ENCODE results near the gene MYH15. TPM values are rescaled to one million over a fixed set of nuclear protein-coding genes. Genes with fewer than 3 reads are reported as not detected.

Gene MYH15
- polyA plus RNA-seq, 1 experiment: 0.68 TPM

DNA sequence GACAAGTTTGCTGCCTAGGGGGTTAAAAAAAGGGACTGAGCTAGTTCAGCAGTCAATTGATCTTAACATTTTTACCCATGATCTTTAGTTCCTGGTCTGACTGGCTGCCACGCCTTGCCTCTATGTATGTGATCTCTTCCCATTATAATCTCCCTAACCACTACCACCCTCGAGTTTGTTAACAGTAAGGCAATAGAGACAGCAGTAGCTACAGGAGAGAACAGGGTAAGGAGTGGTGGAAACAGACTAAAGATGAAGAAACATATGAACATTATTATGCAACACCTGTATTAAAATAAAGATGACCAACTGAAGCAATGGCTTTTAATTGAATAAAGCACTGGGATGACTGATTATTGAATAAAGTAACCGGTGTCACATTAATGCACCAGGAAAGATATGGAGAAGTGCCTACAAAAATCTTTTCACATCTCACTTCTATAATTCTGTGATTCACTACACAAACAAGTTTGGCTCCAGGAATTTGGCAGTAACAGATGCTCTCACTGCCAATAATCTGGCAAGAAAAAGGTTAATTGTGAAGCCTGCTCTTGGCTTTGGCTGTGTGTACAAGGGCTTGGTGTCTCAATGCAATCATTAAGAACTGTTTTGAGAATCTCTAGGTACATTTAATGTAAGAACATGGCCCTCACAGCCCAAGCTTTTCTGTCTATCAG, 118.3 kb downstream of the MYH15 start:
- TF ChIP-seq CTCF (IDR thresholded peaks at IDR 0.05; ENCODE audit: low read depth, low read length): no peak
- no peak overlapping the region for H3K4me3 ChIP-seq (ENCODE audit: low read depth, low read length)
- no peaks in the 10 kb centered on the region for H3K27me3 ChIP-seq (ENCODE audit: control insufficient read depth, insufficient read depth, low read length)
- DNase-seq (ENCODE audit: low read depth, low spot score): no peak
- ChIA-PET POLR2A (no interaction called here), CTCF (interaction anchor here (1.4 to 1.5 kb wide), 2 partner anchors 13 to 86 kb away, joined by 4 to 6 read pairs; no protein-coding TSS in a partner anchor)
- no peak overlapping the region for H3K27ac ChIP-seq (ENCODE audit: low read depth, low read length)
- H3K9me3 ChIP-seq (ENCODE audit: control insufficient read depth, insufficient read depth, low read length): no peaks in the 10 kb centered on the region

GRCh38 chr3:108389372-108389771, 121.0 kb downstream of the MYH15 start:
- POLR2A ChIA-PET: no interaction called here

DNA sequence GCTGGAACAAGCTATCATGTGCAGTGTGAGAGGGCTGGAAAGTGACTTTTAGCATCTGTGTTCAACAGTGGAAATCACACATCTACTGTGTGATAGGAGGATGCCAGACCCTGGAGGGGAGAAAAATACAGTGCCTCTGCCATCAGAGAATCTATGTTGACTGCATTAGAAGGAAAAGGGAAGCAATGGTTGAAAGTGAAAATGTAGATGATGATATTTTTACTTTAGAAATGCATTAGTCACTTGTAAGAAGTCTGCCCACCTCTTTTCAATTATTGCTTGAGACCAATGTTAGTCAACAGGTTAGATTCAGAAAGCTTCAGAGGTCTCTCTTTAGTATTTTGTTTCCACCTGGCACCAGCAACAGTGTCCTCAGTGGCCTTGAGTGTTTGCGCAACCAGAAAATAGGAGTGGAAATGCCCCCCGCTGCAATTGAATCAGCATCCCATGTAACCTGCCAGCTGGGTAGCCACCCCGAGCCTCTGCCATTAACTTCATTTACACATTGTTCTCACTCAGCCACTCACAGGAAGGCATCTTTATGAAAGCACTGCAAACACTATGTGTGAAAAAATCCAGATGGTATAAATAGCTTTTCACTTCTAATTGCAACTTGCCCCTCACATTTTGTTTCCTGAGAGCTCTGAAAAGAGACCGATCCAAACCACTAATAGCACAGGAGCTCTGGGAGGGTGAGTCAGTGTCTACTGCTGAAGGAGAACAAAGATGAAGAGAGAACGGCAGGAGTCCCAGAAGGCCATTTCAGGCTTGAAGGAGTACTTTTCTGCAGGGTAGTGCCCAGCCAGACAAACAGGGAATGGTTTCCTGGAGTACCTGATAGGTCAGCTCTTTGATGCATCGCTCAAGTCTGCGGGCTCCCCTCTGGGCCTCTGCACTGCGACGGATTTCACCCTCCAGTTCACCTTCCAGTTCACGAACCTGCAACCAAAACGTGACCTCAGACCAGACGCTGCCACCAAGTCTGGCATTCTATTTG, 122.0 kb downstream of the MYH15 start:
- ChIA-PET CTCF (no interaction called here), POLR2A (no interaction called here)
- Histone ChIP-seq H3K27me3 (ENCODE audit: control insufficient read depth, insufficient read depth, low read length) (no peaks in the 10 kb centered on the region), H3K9me3 (ENCODE audit: control insufficient read depth, insufficient read depth, low read length) (no peaks in the 10 kb centered on the region), H3K27ac (ENCODE audit: low read depth, low read length) (no peak overlapping the region), H3K4me3 (ENCODE audit: low read depth, low read length) (no peak overlapping the region)
- no peak for TF ChIP-seq CTCF (IDR thresholded peaks at IDR 0.05; ENCODE audit: low read depth, low read length)
- no peak for DNase-seq (ENCODE audit: low read depth, low spot score)

More at GRCh38 chr3:108389372-108389771, 121.0 kb downstream of the MYH15 start:
- Histone ChIP-seq H3K27ac (ENCODE audit: low read depth, low read length) (peak overlapping the region; percentile 33), H3K4me3 (ENCODE audit: low read depth, low read length) (no peak overlapping the region), H3K27me3 (ENCODE audit: control insufficient read depth, insufficient read depth, low read length) (no peaks in the 10 kb centered on the region), H3K9me3 (ENCODE audit: control insufficient read depth, insufficient read depth, low read length) (no peaks in the 10 kb centered on the region)
- CTCF ChIA-PET: no interaction called here
- TF ChIP-seq CTCF (IDR thresholded peaks at IDR 0.05; ENCODE audit: low read depth, low read length): no peak
- no peak for DNase-seq (ENCODE audit: low read depth, low spot score)

DNA sequence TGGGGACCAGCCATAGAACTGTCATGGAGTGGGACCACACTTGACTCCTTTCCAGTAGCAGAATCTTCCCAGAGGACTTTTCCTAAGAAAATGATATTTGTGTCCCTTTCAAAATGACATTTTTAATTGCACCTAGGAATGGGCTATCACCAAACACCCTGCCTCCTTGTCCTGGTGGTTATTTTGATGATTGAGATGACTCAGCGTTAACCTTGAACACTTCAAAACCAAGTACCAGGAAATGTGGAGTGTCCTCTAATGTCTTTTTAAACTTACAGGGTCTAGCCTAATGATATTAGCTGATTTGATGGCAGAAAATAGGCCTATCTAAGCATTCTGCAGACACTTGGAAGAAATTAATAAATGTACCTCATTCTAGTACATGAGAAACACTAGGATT, 123.3 kb downstream of the MYH15 start:
- ChIA-PET CTCF (no interaction called here), POLR2A (no interaction called here)
- no peak for DNase-seq (ENCODE audit: low read depth, low spot score)

More for the DNA sequence above, 123.3 kb downstream of the MYH15 start:
- no peak for TF ChIP-seq CTCF (IDR thresholded peaks at IDR 0.05; ENCODE audit: low read depth, low read length)
- H3K9me3 ChIP-seq (ENCODE audit: control insufficient read depth, insufficient read depth, low read length): no peaks in the 10 kb centered on the region
- no peaks in the 10 kb centered on the region for H3K27me3 ChIP-seq (ENCODE audit: control insufficient read depth, insufficient read depth, low read length)
- no peak overlapping the region for H3K27ac ChIP-seq (ENCODE audit: low read depth, low read length)
- no peak overlapping the region for H3K4me3 ChIP-seq (ENCODE audit: low read depth, low read length)
